SK-N-SH (cell line): Measurements from ENCODE around the gene MAPK4. TPM values are rescaled to one million over a fixed set of nuclear protein-coding genes. Genes with fewer than 3 reads are reported as not detected.

Source experiments
- CTCF ChIA-PET: fragments of 300-600, 350-600 bp; formaldehyde crosslinking; extraction: SDS; loops from one replicate; lab custom pipeline; 2021; lab: Yijun Ruan, JAX
- POLR2A ChIA-PET: fragments of 350-600 bp; sonication (Branson Sonifier 250); formaldehyde crosslinking; extraction: SDS; loops from one replicate; lab custom pipeline; 2020; ENCODE audit warnings: antibody characterized with exemption, inconsistent platforms; lab: Yijun Ruan, JAX
- DNase-seq: peaks from one replicate; pipeline ENCODE4 v3.0.0; 2012
- H2AFZ ChIP-seq: fragments of 200-600 bp; sonication (generic); 2 replicates; pipeline ENCODE4 v1.8.1; 2016; ENCODE audit warnings: antibody characterized with exemption, mild to moderate bottlenecking, low read depth
- H3F3A ChIP-seq: fragments of 200-600 bp; sonication (generic); replicated peaks from 2 replicates; pipeline ENCODE3; 2016; ENCODE audit warnings: antibody characterized with exemption, mild to moderate bottlenecking; ENCODE audit not compliant: insufficient read depth
- H3K27ac ChIP-seq, 2 experiments: fragments of 200-500 bp in 1 of 2; fragments of 200-600 bp in 1 of 2; sonication (Bioruptor generic) in 1 of 2; sonication (generic), shearing (Covaris generic) in 1 of 2; 2 replicates each; pipeline versions ENCODE4 v1.5.1 to v1.6.1; 2014 to 2016; ENCODE audit warnings: low read depth in 2 of 2, inconsistent platforms in 1 of 2, low read length in 1 of 2, mild to moderate bottlenecking in 1 of 2, mixed read lengths in 1 of 2
- H3K27me3 ChIP-seq: fragments of 200-600 bp; sonication (generic), shearing (Covaris generic); 2 replicates; pipeline ENCODE4 v1.6.1; 2016; ENCODE audit warnings: mixed run types; ENCODE audit not compliant: insufficient read depth
- H3K36me3 ChIP-seq, 2 experiments: fragments of 200-500 bp in 1 of 2; fragments of 200-600 bp in 1 of 2; sonication (Bioruptor generic) in 1 of 2; sonication (generic) in 1 of 2; replicated peaks in 1 of 2; 2 replicates each; pipeline versions ENCODE3 to v1.5.1; 2014 to 2016; ENCODE audit warnings: low read length in 1 of 2, mild to moderate bottlenecking in 1 of 2; ENCODE audit not compliant: insufficient read depth in 2 of 2, control insufficient read depth in 1 of 2
- H3K4me1 ChIP-seq, 2 experiments: fragments of 200-500 bp in 1 of 2; fragments of 200-600 bp in 1 of 2; sonication (Bioruptor generic) in 1 of 2; sonication (generic), shearing (Covaris generic) in 1 of 2; 2 replicates each; pipeline versions ENCODE4 v1.5.1 to v1.6.1; 2014 to 2016; ENCODE audit warnings: low read depth in 1 of 2, low read length in 1 of 2, mixed run types in 1 of 2; ENCODE audit not compliant: insufficient read depth in 2 of 2, control insufficient read depth in 1 of 2
- H3K4me2 ChIP-seq: fragments of 200-600 bp; sonication (generic), shearing (Covaris generic); 2 replicates; pipeline ENCODE4 v1.6.1; 2017; ENCODE audit warnings: mixed run types
- H3K4me3 ChIP-seq, 2 experiments: fragments of 200-500 bp in 1 of 2; fragments of 200-600 bp in 1 of 2; sonication (Bioruptor generic) in 1 of 2; sonication (generic), shearing (Covaris generic) in 1 of 2; 2 replicates each; pipeline versions ENCODE4 v1.5.1 to v1.8.1; 2014 to 2016; ENCODE audit warnings: low read depth in 2 of 2, inconsistent platforms in 1 of 2, low read length in 1 of 2, mild to moderate bottlenecking in 1 of 2, mixed read lengths in 1 of 2, moderate library complexity in 1 of 2
- H3K79me2 ChIP-seq: fragments of 200-600 bp; sonication (generic); 2 replicates; pipeline ENCODE4 v1.8.1; 2017; ENCODE audit warnings: mild to moderate bottlenecking; ENCODE audit not compliant: insufficient read depth
- H3K9ac ChIP-seq: fragments of 200-600 bp; sonication (generic); 2 replicates; pipeline ENCODE4 v1.6.1; 2017; ENCODE audit warnings: mixed run types
- H3K9me2 ChIP-seq: fragments of 200-600 bp; sonication (generic); 2 replicates; pipeline ENCODE4 v1.6.1; 2017; ENCODE audit warnings: mixed run types
- H3K9me3 ChIP-seq: fragments of 200-600 bp; sonication (generic); 2 replicates; pipeline ENCODE4 v1.6.1; 2017; ENCODE audit warnings: mixed run types, mild to moderate bottlenecking, moderate library complexity
- H4K20me1 ChIP-seq: fragments of 200-600 bp; sonication (generic); 2 replicates; pipeline ENCODE4 v1.6.1; 2017; ENCODE audit warnings: mild to moderate bottlenecking, mixed run types; ENCODE audit not compliant: insufficient read depth
- CTCF ChIP-seq: fragments of 200-600 bp; sonication (generic); IDR thresholded peaks from 2 replicates; pipeline ENCODE4 v1.6.1; 2017; ENCODE audit warnings: antibody characterized with exemption, mild to moderate bottlenecking, moderate library complexity
- ELF1 ChIP-seq: IDR thresholded peaks from 2 replicates; pipeline ENCODE4 v1.4.0; 2012
- EZH2phosphoT487 ChIP-seq: fragments of 200-600 bp; sonication (generic); IDR thresholded peaks from 2 replicates; pipeline ENCODE4 v1.6.1; 2017; ENCODE audit warnings: low read depth, mixed run types, mild to moderate bottlenecking, antibody characterized with exemption, moderate library complexity, borderline replicate concordance
- FOSL2 ChIP-seq: IDR thresholded peaks from 2 replicates; pipeline ENCODE4 v1.4.0; 2012; ENCODE audit warnings: low read depth, mild to moderate bottlenecking, moderate library complexity, borderline replicate concordance
- FOXJ3 ChIP-seq: sonication (generic); formaldehyde crosslinking; IDR thresholded peaks from 2 replicates; pipeline ENCODE4 v1.5.1; 2020; ENCODE audit warnings: mild to moderate bottlenecking, missing genetic modification reagents
- GABPA ChIP-seq: IDR thresholded peaks from 2 replicates; pipeline ENCODE4 v1.4.0; 2012; ENCODE audit warnings: low read depth, mild to moderate bottlenecking
- MEF2A ChIP-seq: IDR thresholded peaks from 2 replicates; pipeline ENCODE4 v1.4.0; 2012; ENCODE audit warnings: low read depth, borderline replicate concordance
- MXI1 ChIP-seq: IDR thresholded peaks from 2 replicates; pipeline ENCODE4 v1.6.1; 2012; ENCODE audit warnings: mild to moderate bottlenecking, low read depth, low read length, improper control_type of control experiment
- NFIC ChIP-seq: IDR thresholded peaks from 2 replicates; pipeline ENCODE4 v1.4.0; 2012; ENCODE audit warnings: borderline replicate concordance
- PBX3 ChIP-seq: IDR thresholded peaks from 2 replicates; pipeline ENCODE4; 2012
- POLR2AphosphoS5 ChIP-seq: IDR thresholded peaks from 2 replicates; pipeline ENCODE4 v1.6.1; 2012; ENCODE audit warnings: low read depth, low read length
- RCOR1 ChIP-seq: fragments of 150-350 bp; IDR thresholded peaks from 2 replicates; pipeline ENCODE4 v1.6.1; 2017; ENCODE audit warnings: antibody characterized with exemption, low read length
- RXRA ChIP-seq: IDR thresholded peaks from 2 replicates; pipeline ENCODE4 v1.4.0; 2012; ENCODE audit warnings: low read depth, mild to moderate bottlenecking, borderline replicate concordance
- TAF1 ChIP-seq: IDR thresholded peaks from 2 replicates; pipeline ENCODE4 v1.6.1; 2012; ENCODE audit warnings: low read depth, mild to moderate bottlenecking, low read length, moderate library complexity, borderline replicate concordance
- USF1 ChIP-seq: IDR thresholded peaks from 2 replicates; pipeline ENCODE4 v1.4.0; 2012; ENCODE audit warnings: low read depth, borderline replicate concordance
- USF2 ChIP-seq: fragments of 150-350 bp; IDR thresholded peaks from 2 replicates; pipeline ENCODE4 v1.6.1; 2017; ENCODE audit warnings: antibody characterized with exemption, low read length, low read depth, borderline replicate concordance
- ZBTB33 ChIP-seq: IDR thresholded peaks from 2 replicates; pipeline ENCODE4 v1.4.0; 2012; ENCODE audit warnings: low read depth, borderline replicate concordance
- WGBS: methylation state at CpG from one replicate; pipeline ENCODE4 v1.1.6; 2017; ENCODE audit warnings: low lambda C conversion rate; 5-methylcytosine and 5-hydroxymethylcytosine counted together
- polyA plus RNA-seq, 3 experiments: library from polyadenylated mRNA; depleted of rRNA; stranded (reverse); fragments of >200 nt; gene quantifications; 2 replicates each; pipeline ENCODE4 v1.2.3, GENCODE V29; 2012
- TF ChIP-seq, protein P1 (sequence below): fragments of 150-350 bp; IDR thresholded peaks from 2 replicates; pipeline ENCODE4 v1.6.1; 2016; ENCODE audit warnings: mild to moderate bottlenecking, low read depth, low read length
- TF ChIP-seq, protein P2 (sequence below): IDR thresholded peaks from 2 replicates; pipeline ENCODE4 v1.4.0; 2012; ENCODE audit warnings: low read depth

MAPK4 gene
- polyA plus RNA-seq, 1 of the 3 experiments (the other 2 are of a cell fraction): 0.02 TPM

- Histone ChIP-seq H3K4me3 (no peak overlapping the region), H3K27me3 (no peaks in the 10 kb centered on the region; the same call in 1 of the 2 replicates), H3K9ac (no peak overlapping the region), H3K9me3 (no peaks in the 10 kb centered on the region), H4K20me1 (no peaks in the 10 kb centered on the region), H3K36me3 (no peaks in the 10 kb centered on the region), H3K4me1 (no peaks in the 10 kb centered on the region; a peak in 1 of 4 replicates), H3K27ac (no peak overlapping the region), H3K9me2 (no peaks in the 10 kb centered on the region), H3K79me2 (no peaks in the 10 kb centered on the region), H3K4me2 (no peak overlapping the region), H3F3A (no peaks in the 10 kb centered on the region), H2AFZ (no peak overlapping the region)
- CTCF ChIA-PET: interaction anchor here (0.9 kb wide), 1 partner anchor 32 kb away, joined by 3 read pairs; no protein-coding TSS in a partner anchor
- POLR2A ChIA-PET: no interaction called here
- TF ChIP-seq EZH2phosphoT487: no peak
- TF ChIP-seq RXRA: no peak
- no peak for TF ChIP-seq USF1
- TF ChIP-seq, protein P1, sequence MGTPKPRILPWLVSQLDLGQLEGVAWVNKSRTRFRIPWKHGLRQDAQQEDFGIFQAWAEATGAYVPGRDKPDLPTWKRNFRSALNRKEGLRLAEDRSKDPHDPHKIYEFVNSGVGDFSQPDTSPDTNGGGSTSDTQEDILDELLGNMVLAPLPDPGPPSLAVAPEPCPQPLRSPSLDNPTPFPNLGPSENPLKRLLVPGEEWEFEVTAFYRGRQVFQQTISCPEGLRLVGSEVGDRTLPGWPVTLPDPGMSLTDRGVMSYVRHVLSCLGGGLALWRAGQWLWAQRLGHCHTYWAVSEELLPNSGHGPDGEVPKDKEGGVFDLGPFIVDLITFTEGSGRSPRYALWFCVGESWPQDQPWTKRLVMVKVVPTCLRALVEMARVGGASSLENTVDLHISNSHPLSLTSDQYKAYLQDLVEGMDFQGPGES: no peak
- TF ChIP-seq NFIC: no peak
- no peak for TF ChIP-seq USF2
- no peak for TF ChIP-seq GABPA
- TF ChIP-seq ELF1: no peak
- TF ChIP-seq RCOR1: no peak
- TF ChIP-seq ZBTB33: no peak
- TF ChIP-seq FOXJ3 (CRISPR knock-in tag): no peak
- no peak for TF ChIP-seq MXI1
- no peak for TF ChIP-seq MEF2A
- TF ChIP-seq TAF1: no peak
- no peak for TF ChIP-seq PBX3
- TF ChIP-seq CTCF: no peak
- TF ChIP-seq POLR2AphosphoS5: no peak
- TF ChIP-seq FOSL2: no peak
- TF ChIP-seq, protein P2, sequence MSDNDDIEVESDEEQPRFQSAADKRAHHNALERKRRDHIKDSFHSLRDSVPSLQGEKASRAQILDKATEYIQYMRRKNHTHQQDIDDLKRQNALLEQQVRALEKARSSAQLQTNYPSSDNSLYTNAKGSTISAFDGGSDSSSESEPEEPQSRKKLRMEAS: no peak
- no peak for DNase-seq
- WGBS: 22% methylated on average over 4 of the region's 4 CpGs
Observed at GRCh38 chr18:50704357-50704940, 144.6 kb downstream of the MAPK4 start.
